ENCODE measurements around the gene KHDC4.

Gene KHDC4

DNA sequence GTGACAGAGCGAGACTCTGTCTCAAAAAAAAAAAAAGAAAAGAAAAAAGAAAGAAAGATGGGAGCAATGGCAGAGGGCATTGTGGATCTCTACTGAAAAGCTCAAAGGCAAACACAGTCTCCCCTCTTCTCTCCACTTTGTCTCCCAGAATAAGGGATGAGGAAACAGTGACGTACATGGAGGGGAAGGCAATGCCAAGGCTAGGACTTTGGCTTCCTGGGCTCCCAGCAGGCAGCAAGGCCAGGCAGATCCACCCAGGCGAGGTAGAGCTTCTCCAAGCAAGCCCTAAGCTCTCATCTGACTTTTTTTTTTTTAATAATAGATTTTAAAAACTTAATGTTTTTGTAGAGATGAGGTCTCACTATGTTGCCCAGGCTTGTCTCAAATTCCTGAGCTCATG is 39.5 kb upstream of the KHDC4 start:
- Histone ChIP-seq H3K9ac (ENCODE audit: insufficient read length) (no peak overlapping the region), H3K36me3 (ENCODE audit: insufficient read depth, low read length) (peaks cover 58% of the 10 kb centered on the region), H3K27ac (no peak overlapping the region), H3K9me3 (ENCODE audit: low read depth, low read length) (no peaks in the 10 kb centered on the region), H3K4me3 (no peak overlapping the region)
- DNase-seq (ENCODE audit: low read depth, low spot score) = no peak
- TF ChIP-seq POLR2AphosphoS5 (IDR thresholded peaks at IDR 0.05; ENCODE audit: borderline replicate concordance, low read depth, low read length) = no peak
- TF ChIP-seq EZH2 (IDR thresholded peaks at IDR 0.05) = no peak
- TF ChIP-seq FOXP2 (optimal IDR thresholded peaks at IDR 0.05; ENCODE audit: control extremely low read depth, extremely low read length, insufficient read depth) = no peak

DNA sequence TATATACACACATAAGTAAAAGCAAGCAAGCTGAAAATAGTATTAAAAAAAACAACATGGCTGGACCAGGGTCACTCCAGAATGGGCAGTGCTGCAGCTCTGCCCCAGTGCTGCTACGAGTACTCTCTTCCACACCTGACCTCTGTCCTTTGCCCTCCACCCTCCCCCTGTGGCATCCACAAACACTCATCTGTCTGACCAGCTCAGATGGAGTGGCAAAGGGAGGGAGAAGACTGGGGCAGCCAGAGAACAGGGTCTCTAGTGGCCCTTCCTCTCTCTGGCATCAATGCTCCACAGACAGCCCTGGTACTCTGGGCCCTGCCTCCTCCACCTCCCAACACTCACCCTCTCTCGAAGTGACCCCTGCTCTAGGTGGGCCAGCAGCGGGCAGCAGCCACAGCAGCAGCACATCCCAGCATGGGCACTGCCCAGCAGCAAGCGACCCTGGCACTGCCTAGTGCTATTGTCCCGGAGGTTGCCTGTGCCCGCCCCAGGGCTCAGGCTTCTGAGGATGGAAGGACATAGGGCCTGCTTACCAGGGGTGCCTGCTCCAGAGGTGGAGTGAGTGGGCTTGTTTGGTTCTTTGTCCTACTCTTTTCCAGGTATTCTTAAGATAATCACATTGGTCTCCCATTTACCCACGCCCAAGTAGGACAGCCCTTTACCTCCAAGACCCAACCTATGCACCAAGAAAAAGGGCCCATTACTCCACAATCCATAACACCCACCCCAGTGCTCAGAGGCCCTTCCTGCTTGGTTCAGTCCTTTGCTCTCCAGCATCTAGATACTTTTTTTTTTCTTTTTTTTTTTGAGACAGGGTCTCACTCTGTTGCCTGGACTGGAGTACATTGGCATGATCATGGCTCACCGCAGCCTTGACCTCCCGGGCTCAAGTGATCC is 37.9 kb upstream of the KHDC4 start:
- Histone ChIP-seq H3K4me3 (no peak overlapping the region), H3K36me3 (ENCODE audit: insufficient read depth, low read length) (peaks cover 73% of the 10 kb centered on the region), H3K9me3 (ENCODE audit: low read depth, low read length) (no peaks in the 10 kb centered on the region), H3K9ac (ENCODE audit: insufficient read length) (no peak overlapping the region), H3K27ac (no peak overlapping the region)
- no peak for TF ChIP-seq POLR2AphosphoS5 (IDR thresholded peaks at IDR 0.05; ENCODE audit: borderline replicate concordance, low read depth, low read length)
- DNase-seq (ENCODE audit: low read depth, low spot score) = no peak

DNA sequence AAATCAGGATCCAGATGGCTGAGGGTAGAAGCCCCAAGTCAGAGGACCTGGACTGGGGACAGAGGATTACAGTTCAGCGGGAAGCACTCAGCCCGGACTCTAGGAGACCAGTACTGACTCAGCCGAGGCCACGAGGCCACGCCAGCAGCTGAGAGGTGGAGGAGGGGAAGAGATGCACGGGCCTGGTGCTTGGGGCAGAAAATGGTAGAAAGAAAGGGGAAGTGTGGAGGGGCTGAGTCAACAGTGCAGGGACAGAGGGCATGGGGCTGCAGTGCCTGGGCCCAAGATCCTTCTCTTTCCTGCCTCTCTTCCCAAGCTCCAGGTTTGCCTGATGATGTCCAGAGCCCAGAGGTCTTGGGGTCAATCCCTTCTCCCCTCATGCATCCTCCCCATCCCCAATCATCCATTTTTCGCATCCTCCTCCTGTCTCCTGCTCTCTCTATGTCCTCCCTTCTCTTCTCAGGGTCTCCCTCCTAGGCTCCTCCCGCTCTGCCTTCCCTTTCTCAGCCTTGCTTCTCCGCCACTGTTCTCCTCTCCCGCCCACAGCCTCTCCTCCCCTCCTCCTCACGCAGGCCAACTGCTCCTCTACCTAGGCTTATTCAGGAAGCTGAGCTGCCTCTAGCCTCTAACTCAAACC is 36.4 kb upstream of the KHDC4 start:
- Histone ChIP-seq H3K4me3 (no peak overlapping the region), H3K27ac (no peak overlapping the region), H3K36me3 (ENCODE audit: insufficient read depth, low read length) (peaks cover 88% of the 10 kb centered on the region), H3K9me3 (ENCODE audit: low read depth, low read length) (no peaks in the 10 kb centered on the region), H3K9ac (ENCODE audit: insufficient read length) (no peak overlapping the region)
- TF ChIP-seq POLR2AphosphoS5 (IDR thresholded peaks at IDR 0.05; ENCODE audit: borderline replicate concordance, low read depth, low read length) (no peak), FOXP2 (optimal IDR thresholded peaks at IDR 0.05; ENCODE audit: control extremely low read depth, extremely low read length, insufficient read depth) (no peak), EZH2 (IDR thresholded peaks at IDR 0.05) (no peak)
- no peak for DNase-seq (ENCODE audit: low read depth, low spot score)

DNA sequence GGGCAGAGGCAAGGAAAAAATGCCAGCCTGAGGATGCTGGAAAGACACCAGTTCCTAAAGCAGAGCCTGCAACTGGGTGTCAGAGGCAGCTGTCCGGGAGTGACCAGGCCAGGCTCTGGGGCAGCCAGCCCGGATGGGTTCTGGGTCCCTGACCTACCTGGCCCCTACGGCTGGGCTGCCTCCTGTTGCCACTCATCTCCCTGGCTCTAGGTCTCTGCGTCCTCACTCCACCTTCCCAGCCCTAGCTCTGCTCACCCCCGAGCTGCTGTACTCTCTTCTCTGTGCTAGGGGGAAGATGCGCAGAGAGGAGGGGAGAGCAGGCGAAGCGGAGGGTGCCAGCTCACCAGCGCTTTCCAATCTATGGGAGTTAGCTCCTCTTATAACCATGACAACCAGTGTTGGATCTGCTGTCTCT is 35.2 kb upstream of the KHDC4 start:
- Histone ChIP-seq H3K27ac (no peak overlapping the region), H3K9ac (ENCODE audit: insufficient read length) (no peak overlapping the region), H3K4me3 (no peak overlapping the region), H3K9me3 (ENCODE audit: low read depth, low read length) (no peaks in the 10 kb centered on the region), H3K36me3 (ENCODE audit: insufficient read depth, low read length) (peaks cover 88% of the 10 kb centered on the region)
- TF ChIP-seq EZH2 (IDR thresholded peaks at IDR 0.05) (no peak), FOXP2 (optimal IDR thresholded peaks at IDR 0.05; ENCODE audit: control extremely low read depth, extremely low read length, insufficient read depth) (no peak), POLR2AphosphoS5 (IDR thresholded peaks at IDR 0.05; ENCODE audit: borderline replicate concordance, low read depth, low read length) (no peak)
- DNase-seq (ENCODE audit: low read depth, low spot score) = no peak

DNA sequence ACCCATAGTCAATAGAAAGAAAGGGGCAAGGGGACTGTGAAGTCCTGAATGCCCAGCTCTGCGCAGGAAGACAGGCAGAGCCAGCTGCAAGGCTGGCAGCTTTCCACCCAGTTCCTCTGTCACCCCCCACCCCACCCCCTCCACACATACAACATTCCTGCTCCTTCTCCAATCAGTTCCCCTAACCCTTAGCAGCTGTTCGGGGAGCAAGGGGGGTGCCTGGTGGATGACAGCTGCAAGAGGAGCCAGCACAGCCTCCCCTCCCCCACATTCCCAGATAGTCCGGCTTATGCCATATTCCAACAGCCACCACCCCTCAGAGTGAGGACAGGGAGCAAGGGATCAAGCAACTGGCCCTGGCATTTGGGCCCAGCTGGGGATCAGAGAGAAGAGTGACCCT is 34.5 kb upstream of the KHDC4 start:
- no peak overlapping the region for H3K27ac ChIP-seq
- TF ChIP-seq EZH2 (IDR thresholded peaks at IDR 0.05) (no peak), POLR2AphosphoS5 (IDR thresholded peaks at IDR 0.05; ENCODE audit: borderline replicate concordance, low read depth, low read length) (no peak), FOXP2 (optimal IDR thresholded peaks at IDR 0.05; ENCODE audit: control extremely low read depth, extremely low read length, insufficient read depth) (no peak)
- no peak overlapping the region for H3K9ac ChIP-seq (ENCODE audit: insufficient read length)
- H3K4me3 ChIP-seq = no peak overlapping the region
- no peaks in the 10 kb centered on the region for H3K9me3 ChIP-seq (ENCODE audit: low read depth, low read length)
- no peak for DNase-seq (ENCODE audit: low read depth, low spot score)
- H3K36me3 ChIP-seq (ENCODE audit: insufficient read depth, low read length) = peaks cover 88% of the 10 kb centered on the region

DNA sequence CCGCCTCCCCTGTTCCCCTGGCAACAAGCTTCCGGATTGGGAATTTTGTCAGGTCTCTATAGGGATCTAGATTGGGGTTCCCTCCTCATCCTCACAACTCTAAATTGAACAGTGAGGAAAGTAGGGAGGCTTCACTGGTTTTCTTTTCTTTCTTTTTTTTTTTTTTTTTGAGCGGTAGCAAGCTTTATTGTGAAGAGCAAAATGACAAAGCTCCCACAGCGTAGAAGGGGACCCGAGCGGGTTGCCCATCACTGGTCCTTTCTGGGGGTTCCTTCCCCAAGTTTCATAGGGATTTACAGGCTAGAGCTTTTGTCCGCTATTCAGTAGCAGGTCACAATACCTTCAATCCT is 33.8 kb upstream of the KHDC4 start:
- TF ChIP-seq EZH2 (IDR thresholded peaks at IDR 0.05) = no peak
- H3K36me3 ChIP-seq (ENCODE audit: insufficient read depth, low read length) = peaks cover 89% of the 10 kb centered on the region
- DNase-seq (ENCODE audit: low read depth, low spot score) = no peak
- H3K4me3 ChIP-seq = no peak overlapping the region
- H3K9me3 ChIP-seq (ENCODE audit: low read depth, low read length) = no peaks in the 10 kb centered on the region
- H3K9ac ChIP-seq (ENCODE audit: insufficient read length) = no peak overlapping the region
- H3K27ac ChIP-seq = no peak overlapping the region

DNA sequence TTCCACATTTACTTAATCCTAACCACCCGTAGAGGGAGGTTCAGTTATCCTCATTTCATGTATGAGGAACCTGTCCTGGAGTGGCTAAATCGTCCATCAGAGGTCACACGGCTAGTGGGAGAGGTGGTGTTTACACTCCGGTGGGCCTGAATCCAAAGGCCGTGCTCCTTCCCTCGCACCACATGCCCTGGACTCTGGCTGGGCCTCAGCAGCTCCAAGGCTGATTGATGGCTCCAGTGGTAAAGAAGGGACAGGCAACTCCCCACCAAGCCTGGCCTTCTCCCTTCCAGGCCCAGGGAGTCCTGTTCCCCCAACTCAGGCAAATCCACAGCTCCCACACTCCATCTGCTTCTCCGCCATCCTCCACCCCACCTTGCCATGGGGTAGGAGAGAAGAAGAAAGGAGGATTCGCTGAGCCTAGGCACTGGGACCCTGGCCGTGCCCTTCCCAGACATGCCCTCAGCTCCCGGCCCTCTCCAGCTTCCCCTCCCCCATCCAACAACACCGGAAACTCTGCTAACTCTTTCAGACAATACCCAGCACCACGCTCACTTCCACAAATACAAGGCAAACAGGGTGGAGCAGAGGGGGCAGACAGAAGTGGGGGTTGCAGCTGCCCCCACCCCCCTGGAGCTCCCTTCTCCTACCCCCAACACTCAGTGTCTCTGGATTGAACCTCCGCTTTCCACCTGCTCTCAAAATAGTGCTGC is 33.3 kb upstream of the KHDC4 start:
- TF ChIP-seq EZH2 (IDR thresholded peaks at IDR 0.05) (no peak), FOXP2 (optimal IDR thresholded peaks at IDR 0.05; ENCODE audit: control extremely low read depth, extremely low read length, insufficient read depth) (no peak), POLR2AphosphoS5 (IDR thresholded peaks at IDR 0.05; ENCODE audit: borderline replicate concordance, low read depth, low read length) (no peak)
- no peak overlapping the region for H3K9ac ChIP-seq (ENCODE audit: insufficient read length)
- DNase-seq (ENCODE audit: low read depth, low spot score) = no peak
- H3K36me3 ChIP-seq (ENCODE audit: insufficient read depth, low read length) = peaks cover 89% of the 10 kb centered on the region
- no peak overlapping the region for H3K4me3 ChIP-seq
- H3K27ac ChIP-seq = no peak overlapping the region
- no peaks in the 10 kb centered on the region for H3K9me3 ChIP-seq (ENCODE audit: low read depth, low read length)

DNA sequence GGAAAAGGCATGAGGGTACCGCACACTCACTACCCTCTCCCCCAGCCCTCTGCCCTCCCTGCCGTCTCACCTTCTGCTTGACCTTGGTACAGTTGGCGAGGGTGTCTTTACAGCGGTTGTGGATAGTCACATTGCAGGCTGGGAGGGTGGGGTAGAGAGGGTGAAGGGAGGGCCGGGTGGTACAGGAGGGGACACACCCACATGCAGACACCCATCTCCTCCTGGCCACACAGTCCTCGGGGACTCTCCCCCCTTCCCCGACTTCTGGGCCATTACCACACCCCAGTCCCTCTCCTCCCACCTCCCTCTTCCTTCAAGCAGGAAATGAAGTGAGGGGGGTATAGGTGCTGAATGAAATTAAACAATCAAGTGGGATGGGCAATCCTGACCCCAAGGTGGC is 32.5 kb upstream of the KHDC4 start:
- no peak for TF ChIP-seq POLR2AphosphoS5 (IDR thresholded peaks at IDR 0.05; ENCODE audit: borderline replicate concordance, low read depth, low read length)
- TF ChIP-seq EZH2 (IDR thresholded peaks at IDR 0.05) = no peak
- no peak for TF ChIP-seq FOXP2 (optimal IDR thresholded peaks at IDR 0.05; ENCODE audit: control extremely low read depth, extremely low read length, insufficient read depth)
- H3K9ac ChIP-seq (ENCODE audit: insufficient read length) = no peak overlapping the region
- no peaks in the 10 kb centered on the region for H3K9me3 ChIP-seq (ENCODE audit: low read depth, low read length)
- H3K36me3 ChIP-seq (ENCODE audit: insufficient read depth, low read length) = peaks cover 90% of the 10 kb centered on the region
- no peak overlapping the region for H3K4me3 ChIP-seq
- no peak for DNase-seq (ENCODE audit: low read depth, low spot score)
- H3K27ac ChIP-seq = no peak overlapping the region
